OCI-LY3 (cell line): ENCODE measurements around the gene FTCD.

ENCODE experiments used
- H2AFZ ChIP-seq: fragments of 200-600, 300-600 bp; shearing (Covaris generic); 2 replicates; pipeline ENCODE4 v1.6.0; 2014; ENCODE audit warnings: antibody characterized with exemption, low read depth, low read length
- H3K27ac ChIP-seq: fragments of 200-600, 300-600 bp; sonication (generic); 2 replicates; pipeline ENCODE4 v1.5.1; 2014; ENCODE audit warnings: mild to moderate bottlenecking, low read length, moderate library complexity, mixed read lengths
- H3K27me3 ChIP-seq: fragments of 200-600, 300-600 bp; sonication (generic); 2 replicates; pipeline ENCODE4 v1.6.1; 2014; ENCODE audit warnings: low read depth, low read length, mixed read lengths
- H3K36me3 ChIP-seq: fragments of 200-600, 300-600 bp; sonication (generic); replicated peaks from 2 replicates; pipeline ENCODE3; 2014; ENCODE audit warnings: low read depth, low read length, mixed read lengths
- H3K4me1 ChIP-seq: fragments of 300-600, 200-600 bp; sonication (generic); 2 replicates; pipeline ENCODE4 v1.6.1; 2014; ENCODE audit warnings: low read length, mixed read lengths
- H3K4me2 ChIP-seq: fragments of 200-600, 300-600 bp; sonication (generic); 2 replicates; pipeline ENCODE4 v1.6.1; 2014; ENCODE audit warnings: low read length, mixed read lengths
- H3K4me3 ChIP-seq: fragments of 300-600, 200-600 bp; sonication (generic); 2 replicates; pipeline ENCODE4 v1.5.1; 2014; ENCODE audit warnings: antibody characterized with exemption, mild to moderate bottlenecking, low read length, moderate library complexity
- H3K79me2 ChIP-seq: fragments of 300-600, 200-600 bp; shearing (Covaris generic); 2 replicates; pipeline ENCODE4 v1.6.1; 2014; ENCODE audit warnings: mild to moderate bottlenecking, low read length, mixed read lengths
- H3K9ac ChIP-seq: fragments of 300-600, 200-600 bp; shearing (Covaris generic); 2 replicates; pipeline ENCODE4 v1.6.0; 2014; ENCODE audit warnings: mild to moderate bottlenecking, low read length, moderate library complexity
- H3K9me3 ChIP-seq: fragments of 200-600, 300-600 bp; shearing (Covaris generic); 2 replicates; pipeline ENCODE4 v1.6.1; 2014; ENCODE audit warnings: low read length, mixed read lengths; ENCODE audit not compliant: insufficient read depth
- H4K20me1 ChIP-seq: fragments of 200-600, 300-600 bp; sonication (generic); 2 replicates; pipeline ENCODE4 v1.6.1; 2016; ENCODE audit warnings: low read length, mixed read lengths; ENCODE audit not compliant: insufficient read depth
- CTCF ChIP-seq: fragments of 200-600, 300-600 bp; sonication (generic); IDR thresholded peaks from 2 replicates; pipeline ENCODE4 v1.5.1; 2014; ENCODE audit warnings: antibody characterized with exemption, low read length, low read depth
- EZH2phosphoT487 ChIP-seq: fragments of 200-600 bp; shearing (Covaris generic); IDR thresholded peaks from 2 replicates; pipeline ENCODE4 v1.6.1; 2018; ENCODE audit warnings: antibody characterized with exemption, mixed run types, low read depth

The FTCD gene

GRCh38 chr21:46125846-46126301 is 29.5 kb downstream of the FTCD start:
- Histone ChIP-seq H2AFZ (no peak overlapping the region), H3K9ac (no peak overlapping the region), H3K4me2 (no peak overlapping the region), H3K27ac (no peak overlapping the region), H3K36me3 (no peaks in the 10 kb centered on the region), H4K20me1 (no peaks in the 10 kb centered on the region), H3K9me3 (no peaks in the 10 kb centered on the region), H3K27me3 (no peaks in the 10 kb centered on the region), H3K4me3 (no peak overlapping the region), H3K4me1 (no peaks in the 10 kb centered on the region), H3K79me2 (no peaks in the 10 kb centered on the region)
- TF ChIP-seq EZH2phosphoT487 (no peak), CTCF (no peak)

- H2AFZ ChIP-seq = no peak overlapping the region
- no peak overlapping the region for H3K27ac ChIP-seq
- no peak overlapping the region for H3K9ac ChIP-seq
- no peaks in the 10 kb centered on the region for H3K4me1 ChIP-seq
- H3K9me3 ChIP-seq = no peaks in the 10 kb centered on the region
- H3K79me2 ChIP-seq = no peaks in the 10 kb centered on the region
- TF ChIP-seq CTCF (no peak), EZH2phosphoT487 (no peak)
- no peaks in the 10 kb centered on the region for H3K27me3 ChIP-seq
- no peaks in the 10 kb centered on the region for H4K20me1 ChIP-seq
- no peaks in the 10 kb centered on the region for H3K36me3 ChIP-seq
- H3K4me2 ChIP-seq = no peak overlapping the region
- no peak overlapping the region for H3K4me3 ChIP-seq
Observed at GRCh38 chr21:46124926-46125845, 30.2 kb downstream of the FTCD start.

GRCh38 chr21:46124083-46124925 is 31.1 kb downstream of the FTCD start:
- no peaks in the 10 kb centered on the region for H3K36me3 ChIP-seq

More at GRCh38 chr21:46124083-46124925, 31.1 kb downstream of the FTCD start:
- Histone ChIP-seq H3K4me1 (no peaks in the 10 kb centered on the region), H3K27ac (no peak overlapping the region), H3K4me2 (no peak overlapping the region), H3K9me3 (no peaks in the 10 kb centered on the region), H4K20me1 (no peaks in the 10 kb centered on the region), H3K27me3 (no peaks in the 10 kb centered on the region), H3K9ac (no peak overlapping the region), H3K4me3 (no peak overlapping the region), H2AFZ (no peak overlapping the region), H3K79me2 (no peaks in the 10 kb centered on the region)
- TF ChIP-seq CTCF (no peak), EZH2phosphoT487 (no peak)
